Frontal cortex (tissue), 4 donors: ENCODE data around the gene HS3ST3B1. TPM values are rescaled to one million over a fixed set of nuclear protein-coding genes. Genes with fewer than 3 reads are reported as not detected.

ENCODE experiments used
- DNase-seq, 2 donors: peaks; one replicate each; pipeline ENCODE4 v3.0.0; 2012; ENCODE audit warnings: low spot score in 2 of 2
- FAIRE-seq: peaks from 2 replicates; lab custom pipeline; 2012; peaks lifted over from hg19 to GRCh38; lab: Jason Lieb, UNC
- total RNA-seq: library from RNA; depleted of rRNA; stranded (reverse); fragments of >200 nt; gene quantifications from one replicate; pipeline ENCODE4 v1.2.3, GENCODE V29; 2014
- donor health status: control.
- donor health status: control.
- donor health status: control.

The HS3ST3B1 gene
- total RNA-seq, 1 donor from 2014 or later: 1.6 TPM

GRCh38 chr17:14302431-14303099, 1.7 kb downstream of the HS3ST3B1 start:
- FAIRE-seq: no peak

GRCh38 chr17:14303343-14304221, 2.7 kb downstream of the HS3ST3B1 start:
- FAIRE-seq: no peak

More at GRCh38 chr17:14302431-14303099, 1.7 kb downstream of the HS3ST3B1 start:
- DNase-seq: peak; percentile 81 to 85

GRCh38 chr17:14304222-14304772, 3.4 kb downstream of the HS3ST3B1 start:
- FAIRE-seq (no peak), DNase-seq (no peak)

More at GRCh38 chr17:14303343-14304221, 2.7 kb downstream of the HS3ST3B1 start:
- DNase-seq: no peak

GRCh38 chr17:14304773-14305517, 4.1 kb downstream of the HS3ST3B1 start:
- DNase-seq (no peak), FAIRE-seq (no peak)

GRCh38 chr17:14305785-14306496, 5.1 kb downstream of the HS3ST3B1 start:
- FAIRE-seq: no peak
- DNase-seq: no peak

- DNase-seq (no peak), FAIRE-seq (no peak)
Observed at GRCh38 chr17:14306596-14306995, 5.7 kb downstream of the HS3ST3B1 start.

GRCh38 chr17:14307560-14308024, 6.7 kb downstream of the HS3ST3B1 start:
- DNase-seq (no peak), FAIRE-seq (no peak)

GRCh38 chr17:14308636-14308964, 7.7 kb downstream of the HS3ST3B1 start:
- no peak for DNase-seq
- no peak for FAIRE-seq

GRCh38 chr17:14308965-14309879, 8.3 kb downstream of the HS3ST3B1 start:
- DNase-seq: peak; percentile 79 to 90
- FAIRE-seq: no peak

- FAIRE-seq: no peak
- no peak for DNase-seq
Observed at GRCh38 chr17:14310101-14310500, 9.2 kb downstream of the HS3ST3B1 start.

GRCh38 chr17:14310605-14311004, 9.7 kb downstream of the HS3ST3B1 start:
- FAIRE-seq: no peak
- no peak for DNase-seq

GRCh38 chr17:14311186-14311705, 10.4 kb downstream of the HS3ST3B1 start:
- DNase-seq (no peak), FAIRE-seq (no peak)

GRCh38 chr17:14311981-14312380, 11.1 kb downstream of the HS3ST3B1 start:
- FAIRE-seq (no peak), DNase-seq (no peak)

GRCh38 chr17:14312522-14312921, 11.6 kb downstream of the HS3ST3B1 start:
- FAIRE-seq (no peak), DNase-seq (no peak)

- DNase-seq (no peak), FAIRE-seq (no peak)
Observed at GRCh38 chr17:14316126-14316832, 15.4 kb downstream of the HS3ST3B1 start.

- no peak for FAIRE-seq
- DNase-seq: no peak
Observed at GRCh38 chr17:14317383-14317782, 16.5 kb downstream of the HS3ST3B1 start.

- FAIRE-seq: no peak
- DNase-seq: no peak
Observed at GRCh38 chr17:14318109-14318917, 17.4 kb downstream of the HS3ST3B1 start.
